Motor neuron (in vitro differentiated cells): Measurements from ENCODE around the gene ZNF563. TPM values are rescaled to one million over a fixed set of nuclear protein-coding genes. Genes with fewer than 3 reads are reported as not detected.
"Not testable (repeated sequence)": the region's sequence is repeated elsewhere in the genome, so short reads cannot be mapped to it uniquely, and the experiment has no call there.

Experiments used
- ATAC-seq, 8 experiments: fragments of 200-7000 bp; cut with Tn5 transposase; replicated peaks in 6 of 8; 2 replicates each; pipeline ENCODE4 v1.8.0; 2021; ENCODE audit warnings: mild to moderate bottlenecking in 8 of 8, moderate library complexity in 8 of 8
- H3K27ac ChIP-seq, 2 donors: fragments of 250-450 bp; sonication (Bioruptor Pico); 2 replicates each; pipeline ENCODE4 v1.9.0; 2021; ENCODE audit warnings: antibody characterized with exemption in 2 of 2, mild to moderate bottlenecking in 2 of 2, moderate library complexity in 1 of 2
- H3K4me1 ChIP-seq, 2 donors: fragments of 250-450 bp; sonication (Bioruptor Pico); replicated peaks in 1 of 2; 2 replicates each; pipeline ENCODE4 v1.6.1; 2021; ENCODE audit warnings: antibody characterized with exemption in 2 of 2, mild to moderate bottlenecking in 2 of 2, moderate library complexity in 1 of 2
- H3K4me3 ChIP-seq, 5 donors: fragments of 250-450 bp; sonication (Bioruptor Pico); 2 replicates each; pipeline ENCODE4 v1.9.0; 2021; ENCODE audit warnings: antibody characterized with exemption in 5 of 5, mild to moderate bottlenecking in 5 of 5, moderate library complexity in 4 of 5
- WGBS, 10 experiments: fragments of 450-650 bp; shearing (Covaris generic); methylation state at CpG; one replicate each; pipeline ENCODE4 v1.0.0; 2022; 5-methylcytosine and 5-hydroxymethylcytosine counted together
- in situ Hi-C, 9 experiments: fragments of 400-800 bp; cut with MboI; loops; one replicate each; pipeline ENCODE4 v1.15.0; 2021; ENCODE audit warnings: low sequenced_read_pairs in 9 of 9, low pct_unique_long_range_greater_than_20kb in 2 of 9; ENCODE audit not compliant: unreplicated experiment in 9 of 9
- total RNA-seq, 8 experiments: library from RNA; unstranded; fragments of 300-600 nt; gene quantifications; 2 replicates each; pipeline versions ENCODE4 v1.2.3 to v1.2.4, GENCODE V29; 2022

The ZNF563 gene
- total RNA-seq, result 1 to 10 TPM in 7 of 8 experiments, under 1 TPM in 1; 0.81 to 5.4 (median 3.1) TPM

DNA sequence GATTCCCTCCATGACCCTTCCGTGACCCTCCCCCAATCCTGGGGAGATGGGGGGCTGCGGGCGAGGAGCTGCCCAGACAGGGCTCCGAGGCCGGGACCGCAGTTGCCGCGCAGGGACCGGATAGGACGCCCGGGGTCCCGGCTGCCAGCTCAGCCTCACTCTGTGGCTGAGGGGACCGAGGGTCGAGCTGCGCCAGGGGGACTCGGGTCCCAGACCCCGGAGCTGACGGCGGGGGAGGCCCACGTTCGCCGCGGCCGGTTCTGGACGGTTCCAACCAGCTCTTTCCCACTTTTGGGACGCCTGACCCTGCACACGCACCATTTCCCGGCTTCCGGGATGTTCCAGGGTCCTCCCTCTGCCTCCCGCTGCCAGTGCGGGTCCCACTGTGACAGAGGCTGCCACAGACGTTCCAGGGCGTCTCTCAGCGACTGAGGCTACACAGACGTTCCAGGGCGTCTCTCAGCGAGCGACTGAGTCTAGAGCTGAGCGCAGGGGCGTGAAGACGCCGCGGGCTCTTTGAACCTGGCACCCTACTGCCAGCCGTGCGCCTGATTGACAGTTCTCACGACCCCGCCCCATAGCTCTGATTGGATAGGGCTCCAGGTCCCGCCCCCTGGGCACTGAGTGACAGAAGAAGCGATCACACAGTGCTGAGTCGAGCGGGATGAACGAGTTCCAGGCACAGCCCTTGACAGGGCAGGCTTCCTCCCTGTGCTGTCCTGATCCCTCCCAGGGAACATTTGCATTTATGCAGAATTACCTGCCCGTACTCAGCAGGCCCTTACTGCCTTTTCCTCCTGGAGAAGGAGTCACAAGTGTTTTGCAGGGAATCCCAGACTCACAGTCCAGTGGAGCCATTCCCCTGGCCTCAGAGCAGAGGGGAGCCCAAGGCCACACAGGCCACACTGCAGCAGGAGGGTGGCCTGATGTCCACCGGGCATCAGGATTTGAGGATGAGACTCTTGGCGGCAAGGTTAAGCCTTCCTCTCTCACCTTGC lies at the start of gene ZNF563:
Gene ZNF563, minus strand, starts transcription at position 472 of the 998 bp plus-strand sequence. Its CDS starts 151 bp downstream, at position 321.
- ATAC-seq, result peak; percentile 96 to 99 (median 98)
- in situ Hi-C loops, result no loop called here
- peak within 1 kb of the TSS; percentile 40 to 77 for H3K27ac ChIP-seq
- H3K4me1 ChIP-seq, result peaks cover 11 to 14% of the 10 kb centered on the region in 2 donors
- H3K4me3 ChIP-seq, result peak within 1 kb of the TSS; percentile 52 to 80 (median 58)
- WGBS, 10 experiments, result 0 to 15% (median 0%) methylated on average over 1 to 13 of the region's 55 CpGs; no CpG with 5 or more reads in 5 of the 10 experiments

DNA sequence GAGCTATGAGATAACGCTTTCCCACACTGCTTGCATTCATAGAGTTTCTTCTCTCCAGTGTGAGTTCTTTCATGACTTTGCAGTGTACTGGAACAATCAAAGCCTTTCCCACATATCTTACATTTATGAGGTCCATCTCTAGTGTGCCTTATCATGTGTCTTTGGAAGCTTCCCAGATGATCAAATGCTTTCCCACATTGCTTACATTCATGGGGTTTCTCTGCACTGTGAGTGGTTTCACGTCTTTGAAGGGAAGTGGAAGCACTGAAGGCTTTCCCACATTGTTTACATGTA lies 47.0 kb upstream of the ZNF563 start:
- in situ Hi-C loops, result no loop called here
- no peak for ATAC-seq
- WGBS, 10 experiments, result 0 to 100% (median 69%) methylated on average over 1 to 2 of the region's 2 CpGs; no CpG with 5 or more reads in 3 of the 10 experiments
- Histone ChIP-seq H3K27ac (no peak overlapping the region), H3K4me1 (no peaks in the 10 kb centered on the region), H3K4me3 (no peak overlapping the region)

DNA sequence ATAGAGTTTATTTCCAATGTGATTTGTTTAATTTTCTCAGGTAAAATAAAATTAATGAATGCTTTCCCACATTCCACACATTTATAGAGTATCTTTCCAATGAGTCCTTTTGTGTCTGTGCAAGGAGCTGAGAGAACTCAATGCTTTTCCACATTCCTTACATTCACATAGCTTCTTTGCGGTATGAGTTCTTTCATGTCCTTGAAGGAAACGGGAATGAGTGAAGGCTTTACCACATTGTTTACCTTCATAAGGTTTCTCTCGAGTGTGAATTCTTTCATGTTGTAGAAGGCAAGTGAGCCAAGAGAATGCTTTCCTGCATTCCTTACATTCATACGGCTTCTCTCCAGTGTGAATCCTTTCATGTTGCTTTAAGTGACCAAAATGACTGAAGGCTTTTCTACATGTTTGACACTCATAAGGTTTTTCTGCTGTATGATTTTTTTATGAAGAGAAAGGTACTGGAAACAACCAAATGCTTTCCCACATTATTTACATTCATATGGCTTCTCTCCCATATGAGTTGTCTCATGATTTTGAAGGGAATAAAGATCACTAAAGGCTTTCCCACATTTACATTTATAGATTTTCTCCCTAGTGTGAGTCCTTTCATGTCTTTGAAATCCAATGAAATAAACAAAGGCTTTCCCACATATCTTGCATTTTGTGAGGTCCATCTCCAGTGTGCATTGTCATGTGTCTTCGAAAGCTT lies 46.5 kb upstream of the ZNF563 start:
- no peak overlapping the region for H3K27ac ChIP-seq
- ATAC-seq, result no peak
- 48 to 100% (median 74%) methylated on average over 1 to 5 of the region's 5 CpGs; no CpG with 5 or more reads in 1 of the 10 experiments for WGBS, 10 experiments
- no peaks in the 10 kb centered on the region for H3K4me1 ChIP-seq
- in situ Hi-C loops, result no loop called here
- no peak overlapping the region for H3K4me3 ChIP-seq

DNA sequence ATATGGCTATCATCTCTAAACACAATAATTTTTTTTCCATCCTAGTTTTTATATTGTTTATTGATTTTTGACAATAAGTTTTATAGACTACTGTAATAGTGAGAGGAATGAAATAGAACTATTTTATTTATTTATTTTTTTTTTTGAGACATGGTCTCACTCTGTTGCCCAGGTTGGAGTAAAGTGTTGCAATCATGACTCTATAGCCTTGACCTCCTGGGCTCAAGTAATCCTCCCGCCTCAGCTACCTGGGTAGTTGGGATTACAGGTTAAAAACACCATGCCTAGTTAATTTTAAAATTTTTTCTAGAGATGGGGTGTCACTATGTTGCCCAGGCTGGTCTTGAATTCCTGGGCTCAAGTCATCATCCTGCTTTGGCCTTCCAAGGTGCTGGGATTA lies 40.6 kb upstream of the ZNF563 start:
- no peak for ATAC-seq
- 0 to 100% (median 44%) methylated on average over 1 of the region's 1 CpG; no CpG with 5 or more reads in 2 of the 10 experiments for WGBS, 10 experiments
- Histone ChIP-seq H3K27ac (no peak overlapping the region), H3K4me3 (no peak overlapping the region), H3K4me1 (no peaks in the 10 kb centered on the region)
- in situ Hi-C loops, result no loop called here

DNA sequence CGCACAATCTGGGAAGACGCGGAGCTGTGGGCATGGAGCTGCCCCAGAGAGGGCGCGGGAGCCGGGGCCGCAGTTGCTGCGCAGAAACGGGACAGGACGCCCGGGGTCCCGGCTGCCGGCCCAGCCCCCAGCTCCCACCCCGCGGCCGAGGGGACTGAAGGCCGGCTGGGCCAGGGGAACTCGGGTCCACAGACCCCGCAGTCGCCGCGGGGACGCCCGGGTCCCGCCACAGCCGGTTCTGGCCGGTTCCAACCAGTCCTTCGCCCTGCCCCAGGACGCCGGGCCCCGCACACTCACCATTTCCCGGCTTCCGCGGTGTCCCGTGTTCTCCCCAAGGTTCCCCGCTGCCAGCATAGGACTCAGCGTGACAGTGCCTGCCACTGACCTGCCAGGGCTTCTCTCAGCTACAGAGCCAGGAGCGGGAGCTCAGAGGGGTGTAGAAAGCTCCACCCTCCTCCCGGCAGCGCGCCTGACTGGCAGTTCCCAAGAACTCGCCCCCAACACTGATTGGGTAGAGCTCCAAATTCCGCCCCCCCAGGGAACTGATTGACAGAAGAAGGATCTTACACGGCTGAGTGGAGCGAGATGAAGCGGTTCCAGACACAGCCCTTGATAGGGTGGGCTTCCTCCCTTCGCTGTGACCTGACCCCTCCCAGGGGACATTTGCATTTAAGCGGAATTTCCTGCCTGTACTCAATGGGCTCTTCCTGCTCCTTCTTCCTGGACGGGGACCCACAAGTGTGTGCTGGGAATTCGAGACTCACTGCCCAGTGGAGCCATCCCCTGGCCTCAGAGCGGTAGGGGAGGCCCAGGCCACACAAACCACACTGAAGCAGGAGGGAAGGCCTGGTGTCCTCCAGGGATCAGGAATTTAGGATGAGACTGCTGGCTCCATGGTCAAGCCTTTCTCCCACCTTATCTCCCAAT lies 32.1 kb upstream of the ZNF563 start, which contains the start of gene ZNF442:
Gene ZNF442, minus strand, starts transcription at position 448 of the 927 bp plus-strand sequence. CDS start 2,052 bp downstream, outside the sequence.
- Histone ChIP-seq H3K27ac (peak within 1 kb of the TSS; percentile 70 to 87), H3K4me1 (peaks cover 5 to 9% of the 10 kb centered on the region in 2 donors), H3K4me3 (peak within 1 kb of the TSS; percentile 65 to 92 (median 68))
- 2 to 20% (median 10%) methylated on average over 1 to 19 of the region's 51 CpGs; no CpG with 5 or more reads in 5 of the 10 experiments for WGBS, 10 experiments
- in situ Hi-C loops, result no loop called here
- ATAC-seq, result peak; percentile 87 to 97 (median 95)

DNA sequence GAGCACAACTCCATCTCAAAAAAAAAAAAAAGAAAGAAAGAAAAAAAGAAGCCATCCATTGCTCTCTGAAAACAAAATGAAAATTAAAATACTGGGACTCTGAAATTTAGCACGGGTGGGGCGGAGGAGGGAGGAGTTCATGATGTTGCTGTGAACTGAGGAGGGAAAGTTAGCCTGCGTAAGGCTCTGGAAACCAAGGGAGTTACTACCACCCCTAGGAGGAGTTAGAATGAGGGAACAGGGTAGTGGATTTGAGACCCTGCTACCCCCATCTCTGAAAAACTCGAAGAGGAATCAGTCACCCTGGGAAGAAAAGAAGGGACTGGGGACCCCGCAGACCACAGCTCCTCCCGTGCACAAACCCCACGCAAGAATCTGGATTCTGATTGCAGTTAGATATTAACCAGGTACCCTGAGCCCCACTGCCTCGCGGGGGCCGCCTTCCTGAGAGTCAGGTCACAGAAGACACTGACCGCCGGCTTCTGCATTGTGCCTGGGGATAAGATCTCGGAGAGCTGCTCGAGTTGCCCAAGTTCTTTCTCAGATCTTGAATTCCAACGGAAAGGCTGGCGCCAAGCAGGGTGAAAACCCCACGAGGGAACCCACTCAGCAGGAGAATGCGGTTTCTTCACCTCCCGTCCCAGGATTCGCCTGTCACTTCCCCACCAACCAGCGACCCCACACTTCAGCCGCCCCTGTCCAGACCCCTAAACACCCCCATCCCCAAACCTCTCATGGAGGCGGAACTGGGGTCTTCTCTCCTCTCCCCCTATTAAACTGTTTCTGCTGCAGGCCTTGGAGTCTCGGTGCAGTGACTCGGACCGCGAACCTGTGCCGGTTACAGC lies 31.2 kb upstream of the ZNF563 start:
- 7 to 100% (median 33%) methylated on average over 1 to 10 of the region's 28 CpGs; no CpG with 5 or more reads in 1 of the 10 experiments for WGBS, 10 experiments
- H3K4me3 ChIP-seq, result peak overlapping the region; percentile 65 to 92 (median 68)
- in situ Hi-C loops, result no loop called here
- H3K27ac ChIP-seq, result peak overlapping the region; percentile 70 to 87
- peaks cover 5 to 9% of the 10 kb centered on the region in 2 donors for H3K4me1 ChIP-seq
- no peak for ATAC-seq

DNA sequence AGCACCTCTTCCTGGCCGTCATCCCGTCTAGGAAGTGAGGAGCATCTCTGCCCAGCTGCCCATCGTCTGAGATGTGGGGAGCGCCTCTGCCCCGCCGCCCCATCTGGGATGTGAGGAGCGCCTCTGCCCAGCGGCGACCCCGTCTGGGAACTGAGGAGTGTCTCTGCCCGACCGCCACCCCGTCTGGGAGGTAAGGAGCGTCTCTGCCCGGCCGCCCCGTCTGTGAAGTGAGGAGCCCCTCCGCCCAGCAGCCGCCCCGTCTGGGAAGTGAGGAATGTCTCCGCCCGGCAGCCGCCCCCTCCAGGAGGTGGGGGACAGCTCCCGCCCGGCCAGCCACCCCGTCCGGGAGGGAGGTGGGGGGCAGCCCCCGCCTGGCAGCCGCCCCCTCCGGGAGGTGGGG lies 28.8 kb upstream of the ZNF563 start:
- H3K4me3 ChIP-seq, in situ Hi-C loops, H3K27ac ChIP-seq, H3K4me1 ChIP-seq, ATAC-seq: not testable (repeated sequence)
- no CpG with 5 or more reads among the region's 30 CpGs for WGBS, 10 experiments

DNA sequence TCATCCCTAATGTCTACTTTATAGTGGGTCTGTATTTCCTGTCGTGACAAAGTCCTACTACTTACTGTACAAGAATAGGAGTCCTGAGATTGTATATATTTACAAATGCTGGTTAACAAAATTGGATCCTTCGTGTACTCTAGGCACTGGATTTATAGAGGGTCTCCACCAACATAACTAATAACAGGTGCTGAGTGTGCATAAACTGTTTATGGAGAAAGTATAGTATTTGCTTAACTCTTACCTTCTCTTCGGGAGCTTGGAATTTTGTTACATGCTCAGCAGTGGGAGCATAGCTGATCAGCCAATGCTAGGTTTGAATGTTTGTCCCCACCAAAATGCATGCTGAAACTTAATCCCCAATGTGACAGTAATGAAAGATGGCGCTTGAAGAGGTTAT lies 19.9 kb upstream of the ZNF563 start:
- in situ Hi-C loops, result no loop called here
- Histone ChIP-seq H3K4me3 (no peak overlapping the region), H3K27ac (no peak overlapping the region), H3K4me1 (no peaks in the 10 kb centered on the region)
- 44 to 95% (median 71%) methylated on average over 2 to 4 of the region's 4 CpGs; no CpG with 5 or more reads in 2 of the 10 experiments for WGBS, 10 experiments
- no peak for ATAC-seq

DNA sequence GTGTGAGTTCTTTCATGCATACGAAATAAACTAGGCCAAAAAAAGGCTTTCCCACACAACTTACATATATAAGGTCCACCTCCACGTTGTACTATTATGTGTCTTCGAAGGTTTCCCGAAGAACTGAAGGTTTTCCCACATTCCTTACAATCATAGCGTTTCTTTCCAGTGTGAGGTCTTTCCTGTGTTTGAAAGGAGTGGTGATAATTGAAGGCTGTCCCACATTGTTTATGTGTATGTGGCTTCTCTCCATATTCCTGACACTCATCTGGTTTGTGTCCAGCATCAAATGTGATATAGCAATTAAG lies 17.4 kb upstream of the ZNF563 start:
- H3K27ac ChIP-seq, result no peak overlapping the region
- WGBS, 10 experiments, result 44 to 100% (median 80%) methylated on average over 2 to 5 of the region's 5 CpGs; no CpG with 5 or more reads in 1 of the 10 experiments
- ATAC-seq, result no peak

DNA sequence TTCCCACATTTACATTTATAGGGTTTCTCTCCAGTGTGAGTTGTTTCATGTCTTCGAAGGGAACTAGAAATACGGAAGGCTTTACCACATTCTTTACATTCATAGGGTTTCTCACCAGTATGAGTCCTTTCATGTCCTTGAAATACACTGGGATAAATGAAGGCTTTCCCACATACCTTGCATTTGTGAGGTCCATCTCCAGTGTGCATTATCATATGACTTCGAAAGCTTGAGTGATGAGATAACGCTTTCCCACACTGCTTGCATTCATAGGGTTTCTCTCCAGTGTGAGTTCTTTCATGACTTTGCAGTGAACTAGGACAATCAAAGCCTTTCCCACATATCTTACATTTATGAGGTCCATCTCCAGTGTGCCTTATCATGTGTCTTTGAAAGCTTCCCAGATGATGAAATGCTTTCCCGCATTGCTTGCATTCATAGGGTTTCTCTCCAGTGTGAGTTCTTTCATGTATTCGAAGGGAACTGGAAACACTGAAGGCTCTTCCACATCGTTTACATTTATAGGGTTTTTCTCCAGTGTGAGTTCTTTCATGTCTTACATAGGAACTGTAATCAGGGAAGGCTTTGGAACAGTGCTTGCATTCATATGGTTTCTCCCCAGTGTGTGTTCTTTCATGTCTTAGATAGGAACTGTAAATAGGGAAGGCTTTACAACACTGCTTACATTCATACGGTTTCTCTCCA lies 16.9 kb upstream of the ZNF563 start:
- Histone ChIP-seq H3K4me3 (no peak overlapping the region), H3K4me1 (no peaks in the 10 kb centered on the region), H3K27ac (no peak overlapping the region)
- no peak for ATAC-seq
- in situ Hi-C loops, result no loop called here
- whole genome bisulfite sequencing, 10 experiments, result 65 to 100% (median 86%) methylated on average over 1 to 7 of the region's 8 CpGs

More for the DNA sequence above, 17.4 kb upstream of the ZNF563 start:
- H3K4me3 ChIP-seq, result no peak overlapping the region
- no peaks in the 10 kb centered on the region for H3K4me1 ChIP-seq
- in situ Hi-C loops, result no loop called here

DNA sequence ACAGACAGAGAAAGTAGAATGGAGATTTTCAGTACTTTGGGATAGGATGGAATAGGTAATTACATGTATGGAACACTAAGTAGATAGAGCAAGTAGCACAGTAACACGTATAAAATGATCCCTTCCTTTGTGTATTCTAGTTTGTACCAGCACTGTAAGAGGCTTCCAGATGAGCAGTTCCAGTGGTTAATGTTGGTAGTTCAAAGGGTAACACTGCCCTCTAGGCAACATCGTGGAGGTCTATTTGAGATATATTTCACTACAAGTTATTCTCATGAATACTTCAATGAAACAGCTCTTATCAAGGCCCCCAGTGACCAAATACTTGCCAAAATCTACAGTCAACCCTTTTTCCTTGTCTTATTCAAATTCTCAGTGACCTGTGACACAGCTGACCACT lies 13.5 kb upstream of the ZNF563 start:
- no peak overlapping the region for H3K4me3 ChIP-seq
- H3K4me1 ChIP-seq, result no peaks in the 10 kb centered on the region
- WGBS, 10 experiments, result 22 to 100% (median 83%) methylated on average over 1 to 2 of the region's 2 CpGs; no CpG with 5 or more reads in 5 of the 10 experiments
- ATAC-seq, result no peak
- in situ Hi-C loops, result no loop called here
- no peak overlapping the region for H3K27ac ChIP-seq
